GM12878 (cell line): ENCODE data around the gene SC5D. TPM values are rescaled to one million over a fixed set of nuclear protein-coding genes. Genes with fewer than 3 reads are reported as not detected.

Source experiments
- ATAC-seq: fragments of 200-7000 bp; cut with Tn5 transposase; 3 replicates; pipeline ENCODE4 v1.9.1; 2020; ENCODE audit warnings: mild to moderate bottlenecking, moderate library complexity
- BruUV-seq: library from RNA; stranded (reverse); fragments of 400-500 nt; replicated peaks from 2 replicates; lab custom pipeline; 2021; lab: Mats Ljungman, UMichigan
- CTCF ChIA-PET: fragments of 300-600 bp; sonication (Branson Sonifier 250); formaldehyde crosslinking; extraction: SDS; loops from one replicate; lab custom pipeline; 2021; ENCODE audit warnings: inconsistent platforms; lab: Yijun Ruan, JAX
- POLR2A ChIA-PET: fragments of 350-600 bp; formaldehyde crosslinking; extraction: SDS; loops from one replicate; lab custom pipeline; 2021; ENCODE audit warnings: inconsistent platforms; lab: Charles Lee
- RAD21 ChIA-PET: fragments of 300-600 bp; sonication (Branson Sonifier 250); formaldehyde crosslinking; loops from one replicate; lab custom pipeline; 2023; ENCODE audit warnings: antibody characterized with exemption; ENCODE audit not compliant: unreplicated experiment; lab: Charles Lee
- SMC1A ChIA-PET: fragments of 300-600 bp; sonication (Branson Sonifier 250); formaldehyde crosslinking; loops from one replicate; lab custom pipeline; 2023; ENCODE audit not compliant: unreplicated experiment, uncharacterized antibody; lab: Charles Lee
- DNase-seq: peaks from one replicate; pipeline ENCODE4 v3.0.0-alpha.2; 2011; ENCODE audit warnings: low read depth, low spot score
- FAIRE-seq: peaks from 3 replicates; lab custom pipeline; 2011; peaks lifted over from hg19 to GRCh38; lab: Jason Lieb, UNC
- H2AFZ ChIP-seq: 2 replicates; pipeline ENCODE4 v1.6.0; 2011; ENCODE audit warnings: low read depth, low read length, control low read depth; ENCODE audit not compliant: control insufficient read depth
- H3K27ac ChIP-seq: 2 replicates; pipeline ENCODE4 v1.5.1; 2011; ENCODE audit warnings: control low read depth; ENCODE audit not compliant: control insufficient read depth, insufficient read depth
- H3K27me3 ChIP-seq, 2 experiments: replicated peaks in 1 of 2; 2 replicates each; pipeline versions ENCODE4 v1.6.0 to v1.6.1; 2011; ENCODE audit warnings: low read length in 1 of 2; ENCODE audit not compliant: control insufficient read depth in 2 of 2, insufficient read depth in 2 of 2
- H3K36me3 ChIP-seq, 2 experiments: 2 replicates each; pipeline ENCODE4 v1.5.1; 2011; ENCODE audit warnings: low read length in 1 of 2; ENCODE audit not compliant: control insufficient read depth in 2 of 2, insufficient read depth in 2 of 2
- H3K4me1 ChIP-seq: 2 replicates; pipeline ENCODE4 v1.6.1; 2011; ENCODE audit warnings: mild to moderate bottlenecking, low read length, moderate library complexity, mixed read lengths; ENCODE audit not compliant: control insufficient read depth, insufficient read depth
- H3K4me2 ChIP-seq: 2 replicates; pipeline ENCODE4 v1.6.0; 2011; ENCODE audit warnings: control low read depth; ENCODE audit not compliant: control insufficient read depth, insufficient read depth
- H3K4me3 ChIP-seq: fragments of 200-600 bp; sonication (generic); 2 replicates; pipeline ENCODE4 v1.5.1; 2016
- H3K79me2 ChIP-seq: 2 replicates; pipeline ENCODE4 v1.6.0; 2011; ENCODE audit warnings: low read length; ENCODE audit not compliant: control insufficient read depth, insufficient read depth
- H3K9ac ChIP-seq: 2 replicates; pipeline ENCODE4 v1.8.0; 2011; ENCODE audit warnings: low read length, control low read depth, mixed read lengths; ENCODE audit not compliant: control insufficient read depth, insufficient read depth
- H3K9me3 ChIP-seq: replicated peaks from 3 replicates; pipeline ENCODE4 v1.5.1; 2011; ENCODE audit warnings: mild to moderate bottlenecking, low read length; ENCODE audit not compliant: control insufficient read depth, insufficient read depth
- H4K20me1 ChIP-seq: 2 replicates; pipeline ENCODE4 v1.6.0; 2011; ENCODE audit not compliant: control insufficient read depth, insufficient read depth
- ASH2L ChIP-seq: fragments of 300-600, 200-600 bp; sonication (generic); IDR thresholded peaks from 2 replicates; pipeline ENCODE4 v1.6.1; 2017; ENCODE audit warnings: low read depth, mild to moderate bottlenecking, borderline replicate concordance
- CBX5 ChIP-seq: sonication (generic); IDR thresholded peaks from 2 replicates; pipeline ENCODE4 v1.6.1; 2016; ENCODE audit warnings: low read depth, moderate library complexity, mild to moderate bottlenecking, inconsistent platforms
- CHD1 ChIP-seq: IDR thresholded peaks from 2 replicates; pipeline ENCODE4 v1.6.1; 2012; ENCODE audit warnings: low read depth, low read length, improper control_type of control experiment
- DPF2 ChIP-seq: fragments of 450-650 bp; IDR thresholded peaks from 2 replicates; pipeline ENCODE4 v1.6.1; 2017; ENCODE audit warnings: mild to moderate bottlenecking
- JUNB ChIP-seq: IDR thresholded peaks from 2 replicates; pipeline ENCODE4 v1.6.1; 2016; ENCODE audit warnings: antibody characterized with exemption, mild to moderate bottlenecking
- KAT2A ChIP-seq: conservative IDR thresholded peaks from 2 replicates; pipeline ENCODE4 v1.6.1; 2011; ENCODE audit warnings: low read depth, low read length; ENCODE audit not compliant: control insufficient read depth
- NRF1 ChIP-seq: conservative IDR thresholded peaks from 2 replicates; pipeline ENCODE4 v1.6.1; 2011; ENCODE audit warnings: mild to moderate bottlenecking, low read depth, low read length, improper control_type of control experiment
- POU2F2 ChIP-seq: IDR thresholded peaks from 3 replicates; pipeline ENCODE4 v1.6.1; 2011; ENCODE audit warnings: low read depth, mild to moderate bottlenecking, low read length, borderline replicate concordance
- SREBF1 ChIP-seq: IDR thresholded peaks from 2 replicates; pipeline ENCODE4 v1.6.1; 2012; ENCODE audit warnings: mild to moderate bottlenecking, low read length
- ZNF207 ChIP-seq: fragments of 450-650 bp; IDR thresholded peaks from 2 replicates; pipeline ENCODE4 v1.6.1; 2014; ENCODE audit warnings: antibody characterized with exemption, mild to moderate bottlenecking, borderline replicate concordance
- ZZZ3 ChIP-seq: IDR thresholded peaks from 2 replicates; pipeline ENCODE4 v1.6.1; 2011; ENCODE audit warnings: low read depth; ENCODE audit not compliant: control insufficient read depth, insufficient read length
- WGBS: methylation state at CpG from one replicate; pipeline ENCODE4 v1.1.6; 2016; ENCODE audit warnings: low lambda C conversion rate; ENCODE audit not compliant: insufficient replicate concordance, insufficient coverage; ENCODE audit errors: missing lambda C conversion rate; 5-methylcytosine and 5-hydroxymethylcytosine counted together
- in situ Hi-C: fragments of 300-500 bp; cut with MboI; formaldehyde crosslinking; loops from 9 replicates; pipeline ENCODE4 v1.14.3; 2018; ENCODE audit warnings: mixed read lengths
- intact Hi-C: fragments of 100-400 bp; cut with micrococcal nuclease; formaldehyde crosslinking; loops from one replicate; pipeline ENCODE4 v1.14.2; 2022; ENCODE audit not compliant: unreplicated experiment
- polyA plus RNA-seq, 11 experiments: library from polyadenylated mRNA; depleted of rRNA in 4 of 11; unstranded in 6 of 11; stranded (reverse) in 5 of 11; fragments of >200 nt; fragmentation: Nextera tagmentation in 4 of 11; fragmentation: Illumina TruSeq in 1 of 11; extraction: Ambion mirVana in 4 of 11; extraction: Trizol in 1 of 11; gene quantifications; 1 replicate in 1 of 11; 2 replicates in 10 of 11; pipeline versions ENCODE4 v1.2.1 to v1.2.3, GENCODE V29; 2011 to 2016; ENCODE audit warnings: inconsistent platforms in 2 of 11, missing spikeins in 2 of 11, low read depth in 1 of 11
- total RNA-seq, 4 experiments: library from RNA; depleted of rRNA in 3 of 4; stranded (reverse); fragments of >200 nt in 3 of 4; fragmentation: Illumina TruSeq in 1 of 4; extraction: Trizol in 1 of 4; gene quantifications; 2 replicates each; pipeline versions ENCODE4 v1.2.1 to v1.2.3, GENCODE V29; 2013 to 2021
- TF ChIP-seq, protein P1 (sequence below): fragments of 450-650 bp; IDR thresholded peaks from 2 replicates; pipeline ENCODE4 v1.6.1; 2016; ENCODE audit warnings: mild to moderate bottlenecking, moderate library complexity, borderline replicate concordance
- TF ChIP-seq, protein P2 (sequence below): IDR thresholded peaks from 2 replicates; pipeline ENCODE4 v1.6.1; 2011; ENCODE audit warnings: low read depth, low read length, improper control_type of control experiment, borderline replicate concordance
- TF ChIP-seq, protein P3 (sequence below): fragments of 450-650 bp; IDR thresholded peaks from 2 replicates; pipeline ENCODE4 v1.6.1; 2018; ENCODE audit warnings: borderline replicate concordance, mild to moderate bottlenecking; ENCODE audit not compliant: partially characterized antibody

The SC5D gene
- total and polyA plus RNA-seq, 10 of the 15 experiments (the other 5 are each of a cell fraction or from before 2014, with no cell fraction given), result 23.7 to 134 (median 30.8) TPM

DNA sequence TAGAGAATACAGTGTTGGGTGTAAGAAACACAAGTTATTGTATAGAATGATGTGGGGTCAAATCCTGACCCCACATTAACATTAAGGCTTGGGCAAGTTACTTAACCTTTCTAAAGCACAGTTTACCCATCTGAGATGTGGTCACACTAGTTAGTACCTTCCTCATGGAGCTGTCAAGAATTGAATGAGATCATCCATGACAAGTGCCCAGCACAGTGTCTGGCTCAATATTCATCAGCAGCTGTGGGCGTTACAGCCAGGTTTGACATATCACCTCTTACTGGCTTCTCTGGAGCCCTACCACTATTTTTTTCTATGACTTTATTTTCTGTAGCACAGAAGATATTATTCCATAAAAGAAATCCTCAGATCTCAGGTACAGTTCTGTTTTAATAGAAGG lies 57.2 kb downstream of the SC5D start:
- in situ Hi-C loops, result no loop called here
- ATAC-seq, result no peak

More for the DNA sequence above, 57.2 kb downstream of the SC5D start:
- ChIA-PET SMC1A (interaction anchor here (0.9 to 3.2 kb wide), 3 partner anchors 10 to 226 kb away, joined by 3 to 13 read pairs (median 4); no protein-coding TSS in a partner anchor), RAD21 (interaction anchor here (1.2 kb wide), 1 partner anchor 17 kb away, joined by 4 read pairs; no protein-coding TSS in a partner anchor), CTCF (interaction anchor here (0.9 kb wide), 1 partner anchor 17 kb away, joined by 4 read pairs; no protein-coding TSS in a partner anchor), POLR2A (interaction anchor here (0.8 kb wide), 1 partner anchor 17 kb away, joined by 3 read pairs; no protein-coding TSS in a partner anchor)
- no peak overlapping the region for H3K4me2 ChIP-seq
- 0% methylated on average over 1 of the region's 1 CpG for WGBS
- H3K9me3 ChIP-seq, result no peaks in the 10 kb centered on the region
- H3K4me3 ChIP-seq, result no peak overlapping the region
- no peaks in the 10 kb centered on the region for H3K79me2 ChIP-seq
- no peaks in the 10 kb centered on the region; a peak in 1 of 4 replicates for H3K27me3 ChIP-seq
- H2AFZ ChIP-seq, result no peak overlapping the region
- intact Hi-C loops, result no loop called here
- no peak for DNase-seq
- no peaks in the 10 kb centered on the region for H4K20me1 ChIP-seq
- no TSS peak for BruUV-seq
- H3K27ac ChIP-seq, result no peak overlapping the region
- no peak for TF ChIP-seq CHD1
- TF ChIP-seq ZNF207, result no peak
- TF ChIP-seq, protein P1, sequence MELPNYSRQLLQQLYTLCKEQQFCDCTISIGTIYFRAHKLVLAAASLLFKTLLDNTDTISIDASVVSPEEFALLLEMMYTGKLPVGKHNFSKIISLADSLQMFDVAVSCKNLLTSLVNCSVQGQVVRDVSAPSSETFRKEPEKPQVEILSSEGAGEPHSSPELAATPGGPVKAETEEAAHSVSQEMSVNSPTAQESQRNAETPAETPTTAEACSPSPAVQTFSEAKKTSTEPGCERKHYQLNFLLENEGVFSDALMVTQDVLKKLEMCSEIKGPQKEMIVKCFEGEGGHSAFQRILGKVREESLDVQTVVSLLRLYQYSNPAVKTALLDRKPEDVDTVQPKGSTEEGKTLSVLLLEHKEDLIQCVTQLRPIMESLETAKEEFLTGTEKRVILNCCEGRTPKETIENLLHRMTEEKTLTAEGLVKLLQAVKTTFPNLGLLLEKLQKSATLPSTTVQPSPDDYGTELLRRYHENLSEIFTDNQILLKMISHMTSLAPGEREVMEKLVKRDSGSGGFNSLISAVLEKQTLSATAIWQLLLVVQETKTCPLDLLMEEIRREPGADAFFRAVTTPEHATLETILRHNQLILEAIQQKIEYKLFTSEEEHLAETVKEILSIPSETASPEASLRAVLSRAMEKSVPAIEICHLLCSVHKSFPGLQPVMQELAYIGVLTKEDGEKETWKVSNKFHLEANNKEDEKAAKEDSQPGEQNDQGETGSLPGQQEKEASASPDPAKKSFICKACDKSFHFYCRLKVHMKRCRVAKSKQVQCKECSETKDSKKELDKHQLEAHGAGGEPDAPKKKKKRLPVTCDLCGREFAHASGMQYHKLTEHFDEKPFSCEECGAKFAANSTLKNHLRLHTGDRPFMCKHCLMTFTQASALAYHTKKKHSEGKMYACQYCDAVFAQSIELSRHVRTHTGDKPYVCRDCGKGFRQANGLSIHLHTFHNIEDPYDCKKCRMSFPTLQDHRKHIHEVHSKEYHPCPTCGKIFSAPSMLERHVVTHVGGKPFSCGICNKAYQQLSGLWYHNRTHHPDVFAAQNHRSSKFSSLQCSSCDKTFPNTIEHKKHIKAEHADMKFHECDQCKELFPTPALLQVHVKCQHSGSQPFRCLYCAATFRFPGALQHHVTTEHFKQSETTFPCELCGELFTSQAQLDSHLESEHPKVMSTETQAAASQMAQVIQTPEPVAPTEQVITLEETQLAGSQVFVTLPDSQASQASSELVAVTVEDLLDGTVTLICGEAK, result no peak
- TF ChIP-seq KAT2A, result no peak
- no peak for TF ChIP-seq NRF1
- TF ChIP-seq ZZZ3, result no peak
- no peak for TF ChIP-seq POU2F2
- TF ChIP-seq DPF2, result no peak
- TF ChIP-seq CBX5, result no peak
- TF ChIP-seq, protein P2, sequence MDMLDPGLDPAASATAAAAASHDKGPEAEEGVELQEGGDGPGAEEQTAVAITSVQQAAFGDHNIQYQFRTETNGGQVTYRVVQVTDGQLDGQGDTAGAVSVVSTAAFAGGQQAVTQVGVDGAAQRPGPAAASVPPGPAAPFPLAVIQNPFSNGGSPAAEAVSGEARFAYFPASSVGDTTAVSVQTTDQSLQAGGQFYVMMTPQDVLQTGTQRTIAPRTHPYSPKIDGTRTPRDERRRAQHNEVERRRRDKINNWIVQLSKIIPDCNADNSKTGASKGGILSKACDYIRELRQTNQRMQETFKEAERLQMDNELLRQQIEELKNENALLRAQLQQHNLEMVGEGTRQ, result no peak
- no peak for TF ChIP-seq JUNB
- no peak for TF ChIP-seq ASH2L
- TF ChIP-seq, protein P3, sequence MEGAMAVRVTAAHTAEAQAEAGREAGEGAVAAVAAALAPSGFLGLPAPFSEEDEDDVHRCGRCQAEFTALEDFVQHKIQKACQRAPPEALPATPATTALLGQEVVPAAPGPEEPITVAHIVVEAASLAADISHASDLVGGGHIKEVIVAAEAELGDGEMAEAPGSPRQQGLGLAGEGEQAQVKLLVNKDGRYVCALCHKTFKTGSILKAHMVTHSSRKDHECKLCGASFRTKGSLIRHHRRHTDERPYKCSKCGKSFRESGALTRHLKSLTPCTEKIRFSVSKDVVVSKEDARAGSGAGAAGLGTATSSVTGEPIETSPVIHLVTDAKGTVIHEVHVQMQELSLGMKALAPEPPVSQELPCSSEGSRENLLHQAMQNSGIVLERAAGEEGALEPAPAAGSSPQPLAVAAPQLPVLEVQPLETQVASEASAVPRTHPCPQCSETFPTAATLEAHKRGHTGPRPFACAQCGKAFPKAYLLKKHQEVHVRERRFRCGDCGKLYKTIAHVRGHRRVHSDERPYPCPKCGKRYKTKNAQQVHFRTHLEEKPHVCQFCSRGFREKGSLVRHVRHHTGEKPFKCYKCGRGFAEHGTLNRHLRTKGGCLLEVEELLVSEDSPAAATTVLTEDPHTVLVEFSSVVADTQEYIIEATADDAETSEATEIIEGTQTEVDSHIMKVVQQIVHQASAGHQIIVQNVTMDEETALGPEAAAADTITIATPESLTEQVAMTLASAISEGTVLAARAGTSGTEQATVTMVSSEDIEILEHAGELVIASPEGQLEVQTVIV, result no peak
- TF ChIP-seq SREBF1, result no peak
- H3K4me1 ChIP-seq, result peaks cover 3% of the 10 kb centered on the region
- no peak for FAIRE-seq
- no peaks in the 10 kb centered on the region for H3K36me3 ChIP-seq
- H3K9ac ChIP-seq, result no peak overlapping the region
